T47D (cell line): ENCODE results near the gene SNRNP48.

Experiments used
- DNase-seq, 2 experiments: peaks; one replicate each; pipeline versions ENCODE4 v3.0.0 to v3.0.0-alpha.2; 2011 to 2012; ENCODE audit warnings: low read depth in 1 of 2, low spot score in 1 of 2
- JUND ChIP-seq: IDR thresholded peaks from 2 replicates; pipeline ENCODE4 v1.6.1; 2012; ENCODE audit warnings: low read depth
- in situ Hi-C: cut with HindIII; loops from 2 replicates; pipeline ENCODE4 v1.10.0; 2016; ENCODE audit warnings: low sequenced_read_pairs, low pct_unique_long_range_greater_than_20kb

Gene SNRNP48

GRCh38 chr6:7566107-7566506 is 23.9 kb upstream of the SNRNP48 start:
- DNase-seq, result no peak
- in situ Hi-C loops, result no loop called here
- TF ChIP-seq JUND, result no peak

DNA sequence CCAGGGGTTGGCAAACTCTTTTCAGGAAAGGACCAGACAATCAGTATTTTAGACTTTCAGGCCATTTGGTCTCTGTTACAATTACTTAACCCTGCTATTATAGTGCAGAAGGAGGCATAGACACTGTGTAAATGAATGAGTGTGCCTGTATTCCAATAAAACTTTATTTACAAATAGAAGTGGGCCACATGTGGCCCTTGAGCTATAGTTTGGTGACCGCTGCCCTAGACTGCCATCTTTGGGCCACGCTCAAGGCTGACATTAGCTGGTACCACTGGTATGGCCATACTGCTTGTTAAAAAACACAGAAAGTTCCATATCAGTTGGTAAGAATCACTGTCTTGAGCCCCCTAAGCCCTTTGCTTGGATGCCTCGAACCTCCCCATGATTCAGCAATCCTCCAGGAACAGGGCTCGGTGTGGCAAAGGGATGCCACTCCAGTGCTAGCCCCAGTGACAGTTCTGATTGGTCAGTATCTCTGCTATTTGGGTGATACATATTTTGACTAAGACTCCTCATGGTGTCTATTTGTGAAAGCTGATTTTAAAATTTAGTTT is 23.3 kb upstream of the SNRNP48 start:
- in situ Hi-C loops, result no loop called here
- no peak for DNase-seq
- no peak for TF ChIP-seq JUND

DNA sequence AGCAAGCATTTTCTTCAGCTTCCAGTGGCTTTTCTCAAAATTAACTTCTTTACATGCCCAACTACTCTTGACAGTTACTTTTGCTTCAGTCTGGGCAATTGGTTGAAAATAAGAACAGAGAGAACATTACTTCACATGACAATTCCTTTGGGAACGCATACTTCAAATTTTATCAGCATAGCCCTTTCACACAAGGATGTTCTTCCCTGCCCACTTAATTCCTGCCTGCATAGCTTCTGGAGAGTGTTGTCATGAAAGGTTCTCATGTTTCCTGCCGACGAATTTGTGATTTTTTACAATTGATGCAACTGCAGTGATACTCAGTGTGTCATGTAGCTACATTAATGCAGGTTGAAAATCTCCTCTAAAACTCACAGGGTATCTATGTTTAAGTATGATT is 22.0 kb upstream of the SNRNP48 start:
- in situ Hi-C loops, result no loop called here
- no peak for DNase-seq
- no peak for TF ChIP-seq JUND

- no peak for TF ChIP-seq JUND
- in situ Hi-C loops, result no loop called here
- DNase-seq, result no peak
Observed at GRCh38 chr6:7569082-7569481, 20.9 kb upstream of the SNRNP48 start.

GRCh38 chr6:7572213-7572943 is 17.6 kb upstream of the SNRNP48 start:
- no peak for DNase-seq
- no peak for TF ChIP-seq JUND
- in situ Hi-C loops, result no loop called here

GRCh38 chr6:7574500-7574899 is 15.5 kb upstream of the SNRNP48 start:
- TF ChIP-seq JUND, result no peak
- no peak for DNase-seq
- in situ Hi-C loops, result no loop called here

- TF ChIP-seq JUND, result no peak
- in situ Hi-C loops, result no loop called here
- no peak for DNase-seq
Observed at GRCh38 chr6:7578516-7578915, 11.5 kb upstream of the SNRNP48 start.

GRCh38 chr6:7578931-7579330 is 11.1 kb upstream of the SNRNP48 start:
- no peak for DNase-seq
- in situ Hi-C loops, result no loop called here
- no peak for TF ChIP-seq JUND

DNA sequence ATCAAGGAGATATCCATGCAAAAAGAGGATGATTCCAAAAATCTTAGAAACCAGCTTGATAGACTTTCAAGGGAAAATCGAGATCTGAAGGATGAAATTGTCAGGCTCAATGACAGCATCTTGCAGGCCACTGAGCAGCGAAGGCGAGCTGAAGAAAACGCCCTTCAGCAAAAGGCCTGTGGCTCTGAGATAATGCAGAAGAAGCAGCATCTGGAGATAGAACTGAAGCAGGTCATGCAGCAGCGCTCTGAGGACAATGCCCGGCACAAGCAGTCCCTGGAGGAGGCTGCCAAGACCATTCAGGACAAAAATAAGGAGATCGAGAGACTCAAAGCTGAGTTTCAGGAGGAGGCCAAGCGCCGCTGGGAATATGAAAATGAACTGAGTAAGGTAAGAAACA is 10.1 kb upstream of the SNRNP48 start:
- no peak for DNase-seq
- in situ Hi-C loops, result no loop called here
- no peak for TF ChIP-seq JUND

- in situ Hi-C loops, result no loop called here
- DNase-seq, result no peak
- TF ChIP-seq JUND, result no peak
Observed at GRCh38 chr6:7580537-7580926, 9.5 kb upstream of the SNRNP48 start.

GRCh38 chr6:7580927-7581618 is 8.9 kb upstream of the SNRNP48 start:
- DNase-seq, result no peak
- TF ChIP-seq JUND, result no peak
- in situ Hi-C loops, result no loop called here

- no peak for DNase-seq
- no peak for TF ChIP-seq JUND
- in situ Hi-C loops, result no loop called here
Observed at GRCh38 chr6:7585287-7585930, 4.6 kb upstream of the SNRNP48 start.

GRCh38 chr6:7587631-7588100 is 2.3 kb upstream of the SNRNP48 start:
- DNase-seq, result peak in 1 of 2 experiments; percentile 14
- no peak for TF ChIP-seq JUND
- in situ Hi-C loops, result no loop called here
